K562 (cell line): ENCODE measurements around the gene TJP3. TPM values are rescaled to one million over a fixed set of nuclear protein-coding genes. Genes with fewer than 3 reads are reported as not detected.

ENCODE experiments used
- ATAC-seq: fragments of 200-7000 bp; cut with Tn5 transposase; 3 replicates; pipeline ENCODE4 v1.9.1; 2020; ENCODE audit warnings: moderate library complexity
- BruUV-seq: library from RNA; stranded (reverse); fragments of 400-500 nt; replicated peaks from 2 replicates; lab custom pipeline; 2021; lab: Mats Ljungman, UMichigan
- CTCF ChIA-PET: fragments of 300-600 bp; formaldehyde crosslinking; extraction: SDS; loops from one replicate; lab custom pipeline; 2021; ENCODE audit warnings: low intra/inter-chr PET ratio; lab: Yijun Ruan, JAX
- POLR2A ChIA-PET: fragments of 300-600, 350-650 bp; sonication (Branson Sonifier 250); formaldehyde crosslinking; extraction: SDS; loops from one replicate; lab custom pipeline; 2021; ENCODE audit warnings: antibody characterized with exemption, inconsistent platforms; lab: Yijun Ruan, JAX
- DNase-seq, 4 experiments: peaks; one replicate each; pipeline versions ENCODE4 v3.0.0 to v3.0.0-alpha.2; 2011 to 2018; ENCODE audit warnings: low spot score in 3 of 4, mixed read lengths in 3 of 4; ENCODE audit errors: extremely low read depth in 1 of 4
- FAIRE-seq: peaks from 2 replicates; lab custom pipeline; 2011; peaks lifted over from hg19 to GRCh38; lab: Jason Lieb, UNC
- H2AFZ ChIP-seq: 2 replicates; pipeline ENCODE4 v1.6.0; 2011; ENCODE audit warnings: low read depth, low read length, control low read depth, inconsistent platforms
- H3K27ac ChIP-seq: fragments of 200-600 bp; 3 replicates; pipeline ENCODE4 v1.8.0; 2011; ENCODE audit warnings: low read depth, mild to moderate bottlenecking, control low read depth, inconsistent platforms, low read length, moderate library complexity, mixed read lengths; ENCODE audit errors: extremely low read depth
- H3K27me3 ChIP-seq, 2 experiments: fragments of 300-600 bp in 1 of 2; 2 replicates in 1 of 2; 3 replicates in 1 of 2; pipeline versions ENCODE4 v1.6.0 to v1.8.0; 2011; ENCODE audit warnings: inconsistent platforms in 2 of 2, low read length in 2 of 2, mild to moderate bottlenecking in 1 of 2, mixed read lengths in 1 of 2, moderate library complexity in 1 of 2; ENCODE audit not compliant: control insufficient read depth in 2 of 2, insufficient read depth in 2 of 2
- H3K36me3 ChIP-seq: fragments of 300-600 bp; 3 replicates; pipeline ENCODE4 v1.8.0; 2011; ENCODE audit warnings: mild to moderate bottlenecking, low read length, inconsistent platforms; ENCODE audit not compliant: control insufficient read depth, insufficient read depth
- H3K4me1 ChIP-seq, 2 experiments: fragments of 200-600 bp in 1 of 2; replicated peaks in 1 of 2; 2 replicates in 1 of 2; 3 replicates in 1 of 2; pipeline versions ENCODE4 v1.5.1 to v1.8.0; 2011; ENCODE audit warnings: inconsistent platforms in 2 of 2, low read length in 2 of 2, mild to moderate bottlenecking in 1 of 2, mixed read lengths in 1 of 2, moderate library complexity in 1 of 2; ENCODE audit not compliant: control insufficient read depth in 2 of 2, insufficient read depth in 2 of 2
- H3K4me2 ChIP-seq: 2 replicates; pipeline ENCODE4 v1.6.1; 2011; ENCODE audit warnings: low read length, control low read depth, inconsistent platforms, mixed read lengths; ENCODE audit not compliant: insufficient read depth
- H3K4me3 ChIP-seq: fragments of 200-600 bp; sonication (generic), shearing (Covaris generic); 2 replicates; pipeline ENCODE4 v1.5.1; 2016; ENCODE audit warnings: control low read depth, inconsistent platforms
- H3K79me2 ChIP-seq: fragments of 200-600 bp; 3 replicates; pipeline ENCODE4 v1.8.0; 2011; ENCODE audit warnings: low read length, inconsistent platforms; ENCODE audit not compliant: control insufficient read depth, insufficient read depth
- H3K9ac ChIP-seq, 2 experiments: 2 replicates each; pipeline versions ENCODE4 v1.6.0 to v1.6.1; 2011; ENCODE audit warnings: low read depth in 2 of 2, low read length in 2 of 2, control low read depth in 1 of 2, inconsistent platforms in 1 of 2, mild to moderate bottlenecking in 1 of 2, mixed read lengths in 1 of 2; ENCODE audit not compliant: insufficient read depth in 1 of 2
- H3K9me1 ChIP-seq: one replicate; pipeline ENCODE4 v1.6.0; 2011; ENCODE audit warnings: inconsistent platforms, mild to moderate bottlenecking, low read length, moderate library complexity; ENCODE audit not compliant: control insufficient read depth, insufficient read depth
- H3K9me3 ChIP-seq: replicated peaks from 2 replicates; pipeline ENCODE4 v1.5.1; 2011; ENCODE audit warnings: low read depth, low read length, inconsistent platforms; ENCODE audit not compliant: control insufficient read depth, insufficient read depth
- H4K20me1 ChIP-seq: replicated peaks from 2 replicates; pipeline ENCODE4 v1.6.1; 2011; ENCODE audit warnings: low read length, inconsistent platforms, mixed read lengths; ENCODE audit not compliant: control insufficient read depth, insufficient read depth
- ADNP ChIP-seq: fragments of 200-800 bp; sonication (Bioruptor generic); IDR thresholded peaks from 2 replicates; pipeline ENCODE4 v1.6.1; 2016; ENCODE audit warnings: missing genetic modification characterization, missing compliant biosample characterization
- ASH1L ChIP-seq: fragments of 450-650 bp; IDR thresholded peaks from 2 replicates; pipeline ENCODE4 v1.6.1; 2018; ENCODE audit warnings: borderline replicate concordance, mild to moderate bottlenecking, low read depth; ENCODE audit not compliant: partially characterized antibody
- ATF4 ChIP-seq: fragments of 450-650 bp; formaldehyde crosslinking; IDR thresholded peaks from 2 replicates; pipeline ENCODE4 v1.4.0; 2022; ENCODE audit warnings: mild to moderate bottlenecking, moderate library complexity
- CBX1 ChIP-seq: sonication (generic); IDR thresholded peaks from 2 replicates; pipeline ENCODE4 v1.6.1; 2016; ENCODE audit warnings: antibody characterized with exemption, low read depth, mild to moderate bottlenecking
- CREB3 ChIP-seq: fragments of 450-650 bp; conservative IDR thresholded peaks from 2 replicates; pipeline ENCODE4 v1.6.1; 2016; ENCODE audit warnings: missing genetic modification characterization, low read depth, mild to moderate bottlenecking, missing compliant biosample characterization, moderate library complexity
- ETV5 ChIP-seq: sonication (generic); formaldehyde crosslinking; IDR thresholded peaks from 2 replicates; pipeline ENCODE4 v1.4.0; 2020; ENCODE audit warnings: low read depth, mild to moderate bottlenecking, missing genetic modification reagents
- HIVEP1 ChIP-seq: fragments of 250-450 bp; sonication (Bioruptor Pico); IDR thresholded peaks from 2 replicates; pipeline ENCODE4 v1.4.0; 2020; ENCODE audit warnings: mild to moderate bottlenecking
- HLTF ChIP-seq: fragments of 450-650 bp; IDR thresholded peaks from 2 replicates; pipeline ENCODE4 v1.6.1; 2016
- NFRKB ChIP-seq: fragments of 450-650 bp; IDR thresholded peaks from 2 replicates; pipeline ENCODE4 v1.6.1; 2016; ENCODE audit warnings: low read depth
- PHF20 ChIP-seq: fragments of 450-650 bp; IDR thresholded peaks from 2 replicates; pipeline ENCODE4 v1.6.1; 2018; ENCODE audit not compliant: partially characterized antibody
- SAFB2 ChIP-seq: fragments of 200-400 bp; formaldehyde crosslinking; IDR thresholded peaks from 2 replicates; pipeline ENCODE4 v1.6.1; 2018; ENCODE audit warnings: borderline replicate concordance, low read length, low read depth, moderate library complexity; ENCODE audit not compliant: severe bottlenecking
- TCFL5 ChIP-seq: fragments of 250-450 bp; sonication (Bioruptor Pico); conservative IDR thresholded peaks from 2 replicates; pipeline ENCODE4 v1.6.1; 2021; ENCODE audit warnings: mild to moderate bottlenecking, moderate library complexity, matching md5 sums
- TFAM ChIP-seq: fragments of 250-450 bp; sonication (Bioruptor Pico); conservative IDR thresholded peaks from 2 replicates; pipeline ENCODE4 v1.5.0; 2021; ENCODE audit warnings: mild to moderate bottlenecking, moderate library complexity
- U2AF1 ChIP-seq: fragments of 200-400 bp; formaldehyde crosslinking; optimal IDR thresholded peaks from 2 replicates; pipeline ENCODE3; 2017; ENCODE audit warnings: mild to moderate bottlenecking, low read depth, low read length, moderate library complexity
- U2AF2 ChIP-seq: fragments of 200-400 bp; formaldehyde crosslinking; optimal IDR thresholded peaks from 2 replicates; pipeline ENCODE3; 2017; ENCODE audit warnings: low read depth, mild to moderate bottlenecking, low read length
- ZC3H8 ChIP-seq: fragments of 450-650 bp; IDR thresholded peaks from 2 replicates; pipeline ENCODE4 v1.6.1; 2017
- WGBS: fragments of 100-300 bp; shearing (Covaris generic); methylation state at CpG from one replicate; pipeline ENCODE4 v1.1.6; 2016; ENCODE audit warnings: low coverage, mixed read lengths; ENCODE audit not compliant: insufficient coverage; ENCODE audit errors: missing lambda C conversion rate; 5-methylcytosine and 5-hydroxymethylcytosine counted together
- in situ Hi-C: fragments of 300-500 bp; cut with MboI; formaldehyde crosslinking; loops from 4 replicates; pipeline ENCODE4 v1.15.0; 2018; ENCODE audit warnings: inconsistent platforms, mixed read lengths
- intact Hi-C: fragments of 100-400 bp; cut with micrococcal nuclease; formaldehyde crosslinking; loops from 2 replicates; pipeline ENCODE4 v1.14.2; 2022
- polyA plus RNA-seq, 8 experiments: library from polyadenylated mRNA; depleted of rRNA in 4 of 8; stranded (reverse) in 5 of 8; unstranded in 3 of 8; fragments of >200 nt; fragmentation: Nextera tagmentation in 2 of 8; fragmentation: Illumina TruSeq in 1 of 8; extraction: Ambion mirVana in 2 of 8; extraction: Trizol in 1 of 8; gene quantifications; 2 replicates each; pipeline versions ENCODE4 v1.2.1 to v1.2.3, GENCODE V29; 2011 to 2014; ENCODE audit warnings: inconsistent platforms in 1 of 8, missing spikeins in 1 of 8
- total RNA-seq, 7 experiments: library from RNA; depleted of rRNA in 6 of 7; stranded (reverse); fragments of >200 nt in 6 of 7; fragmentation: Illumina TruSeq in 2 of 7; extraction: Trizol in 2 of 7; gene quantifications; 2 replicates each; pipeline versions ENCODE4 v1.2.1 to v1.2.3, GENCODE V29; 2011 to 2021; ENCODE audit warnings: low replicate concordance in 1 of 7

The TJP3 gene
- total and polyA plus RNA-seq, 9 of the 15 experiments (the other 6 are each of a cell fraction or from before 2014, with no cell fraction given) = 0.11 to 2.4 (median 0.57) TPM; not detected in 1

- Histone ChIP-seq H3K27ac (peak overlapping the region; percentile 1; the same call in 1 of the 3 replicates), H3K9me3 (no peaks in the 10 kb centered on the region; the same call in 1 of the 2 replicates), H3K4me1 (peaks cover 17 to 46% of the 10 kb centered on the region in 2 experiments), H3K9ac (no peak overlapping the region), H3K9me1 (peaks cover 7% of the 10 kb centered on the region), H3K79me2 (peaks cover 38% of the 10 kb centered on the region), H3K36me3 (peaks cover 1% of the 10 kb centered on the region; the same call in 1 of the 3 replicates), H4K20me1 (peaks cover 19% of the 10 kb centered on the region), H2AFZ (peak overlapping the region; percentile 90), H3K4me3 (peak overlapping the region; percentile 9; the same call in 1 of the 2 replicates), H3K27me3 (no peaks in the 10 kb centered on the region), H3K4me2 (peak overlapping the region; percentile 93; the same call in 1 of the 2 replicates)
- POLR2A ChIA-PET = interaction anchor here (0.6 kb wide), 1 partner anchor 493 kb away, joined by 3 read pairs; no protein-coding TSS in a partner anchor
- no peak for ATAC-seq
- no peak for FAIRE-seq
- no peak for TF ChIP-seq CREB3 (tag)
- TF ChIP-seq TFAM (CRISPR knock-in tag) = no peak
- no peak for TF ChIP-seq HIVEP1 (CRISPR knock-in tag)
- TF ChIP-seq ATF4 (CRISPR knock-in tag) = no peak
- peak; percentile 84 for TF ChIP-seq PHF20
- no peak for TF ChIP-seq TCFL5 (CRISPR knock-in tag)
- no peak for TF ChIP-seq SAFB2
- peak; percentile 77 for TF ChIP-seq NFRKB
- no peak for TF ChIP-seq ZC3H8
- TF ChIP-seq CBX1 = no peak
- TF ChIP-seq U2AF1 = no peak
- TF ChIP-seq ADNP (tag) = 0 out of 2 replicates have a peak, but pooled peaks have one; percentile 54
- TF ChIP-seq U2AF2 = no peak
- no peak for TF ChIP-seq ETV5 (CRISPR knock-in tag)
- TF ChIP-seq ASH1L = no peak
- TF ChIP-seq HLTF = no peak
- in situ Hi-C loops (loop anchor here (10.0 kb wide), 2 partner anchors 376 to 406 kb away; no protein-coding TSS in a partner anchor), intact Hi-C loops (loop anchor here (2.0 to 10.0 kb wide), 2 partner anchors 32 to 376 kb away; no protein-coding TSS in a partner anchor)
- CTCF ChIA-PET = interaction anchor here (0.7 to 0.8 kb wide), 2 partner anchors 35 to 121 kb away, joined by 3 to 5 read pairs; no protein-coding TSS in a partner anchor
- no peak for DNase-seq
- 0% methylated on average over 1 of the region's 1 CpG for WGBS
- no TSS peak for BruUV-seq
Measured at GRCh38 chr19:3701200-3701599, 7.0 kb upstream of the TJP3 start.
